GM12878 (cell line): ENCODE measurements around the gene DAPK2. TPM values are rescaled to one million over a fixed set of nuclear protein-coding genes. Genes with fewer than 3 reads are reported as not detected.
A peak's percentile ranks its signal among the peaks of the same experiment; 100 is the strongest.

Experiments
- ATAC-seq: fragments of 200-7000 bp; cut with Tn5 transposase; 3 replicates; pipeline ENCODE4 v1.9.1; 2020; ENCODE audit warnings: mild to moderate bottlenecking, moderate library complexity
- BruUV-seq: library from RNA; stranded (reverse); fragments of 400-500 nt; replicated peaks from 2 replicates; lab custom pipeline; 2021; lab: Mats Ljungman, UMichigan
- CTCF ChIA-PET: fragments of 300-600 bp; sonication (Branson Sonifier 250); formaldehyde crosslinking; extraction: SDS; loops from one replicate; lab custom pipeline; 2021; ENCODE audit warnings: inconsistent platforms; lab: Yijun Ruan, JAX
- POLR2A ChIA-PET: fragments of 350-600 bp; formaldehyde crosslinking; extraction: SDS; loops from one replicate; lab custom pipeline; 2021; ENCODE audit warnings: inconsistent platforms; lab: Charles Lee
- RAD21 ChIA-PET: fragments of 300-600 bp; sonication (Branson Sonifier 250); formaldehyde crosslinking; loops from one replicate; lab custom pipeline; 2023; ENCODE audit warnings: antibody characterized with exemption; ENCODE audit not compliant: unreplicated experiment; lab: Charles Lee
- SMC1A ChIA-PET: fragments of 300-600 bp; sonication (Branson Sonifier 250); formaldehyde crosslinking; loops from one replicate; lab custom pipeline; 2023; ENCODE audit not compliant: unreplicated experiment, uncharacterized antibody; lab: Charles Lee
- DNase-seq: peaks from one replicate; pipeline ENCODE4 v3.0.0-alpha.2; 2011; ENCODE audit warnings: low read depth, low spot score
- FAIRE-seq: peaks from 3 replicates; lab custom pipeline; 2011; peaks lifted over from hg19 to GRCh38; lab: Jason Lieb, UNC
- H2AFZ ChIP-seq: 2 replicates; pipeline ENCODE4 v1.6.0; 2011; ENCODE audit warnings: low read depth, low read length, control low read depth; ENCODE audit not compliant: control insufficient read depth
- H3K27ac ChIP-seq: 2 replicates; pipeline ENCODE4 v1.5.1; 2011; ENCODE audit warnings: control low read depth; ENCODE audit not compliant: control insufficient read depth, insufficient read depth
- H3K27me3 ChIP-seq, 2 experiments: replicated peaks in 1 of 2; 2 replicates each; pipeline versions ENCODE4 v1.6.0 to v1.6.1; 2011; ENCODE audit warnings: low read length in 1 of 2; ENCODE audit not compliant: control insufficient read depth in 2 of 2, insufficient read depth in 2 of 2
- H3K36me3 ChIP-seq, 2 experiments: 2 replicates each; pipeline ENCODE4 v1.5.1; 2011; ENCODE audit warnings: low read length in 1 of 2; ENCODE audit not compliant: control insufficient read depth in 2 of 2, insufficient read depth in 2 of 2
- H3K4me1 ChIP-seq: 2 replicates; pipeline ENCODE4 v1.6.1; 2011; ENCODE audit warnings: mild to moderate bottlenecking, low read length, moderate library complexity, mixed read lengths; ENCODE audit not compliant: control insufficient read depth, insufficient read depth
- H3K4me2 ChIP-seq: 2 replicates; pipeline ENCODE4 v1.6.0; 2011; ENCODE audit warnings: control low read depth; ENCODE audit not compliant: control insufficient read depth, insufficient read depth
- H3K4me3 ChIP-seq: fragments of 200-600 bp; sonication (generic); 2 replicates; pipeline ENCODE4 v1.5.1; 2016
- H3K79me2 ChIP-seq: 2 replicates; pipeline ENCODE4 v1.6.0; 2011; ENCODE audit warnings: low read length; ENCODE audit not compliant: control insufficient read depth, insufficient read depth
- H3K9ac ChIP-seq: 2 replicates; pipeline ENCODE4 v1.8.0; 2011; ENCODE audit warnings: low read length, control low read depth, mixed read lengths; ENCODE audit not compliant: control insufficient read depth, insufficient read depth
- H3K9me3 ChIP-seq: replicated peaks from 3 replicates; pipeline ENCODE4 v1.5.1; 2011; ENCODE audit warnings: mild to moderate bottlenecking, low read length; ENCODE audit not compliant: control insufficient read depth, insufficient read depth
- H4K20me1 ChIP-seq: 2 replicates; pipeline ENCODE4 v1.6.0; 2011; ENCODE audit not compliant: control insufficient read depth, insufficient read depth
- ATF7 ChIP-seq: fragments of 450-650 bp; IDR thresholded peaks from 2 replicates; pipeline ENCODE4 v1.6.1; 2016; ENCODE audit warnings: low read depth, mild to moderate bottlenecking
- CBX5 ChIP-seq: sonication (generic); IDR thresholded peaks from 2 replicates; pipeline ENCODE4 v1.6.1; 2016; ENCODE audit warnings: low read depth, moderate library complexity, mild to moderate bottlenecking, inconsistent platforms
- ELK1 ChIP-seq: IDR thresholded peaks from 2 replicates; pipeline ENCODE4 v1.6.1; 2012; ENCODE audit warnings: low read depth, low read length, improper control_type of control experiment
- KDM1A ChIP-seq: fragments of 200-600 bp; sonication (generic); IDR thresholded peaks from 2 replicates; pipeline ENCODE4 v1.6.1; 2016; ENCODE audit warnings: borderline replicate concordance
- NFYA ChIP-seq: IDR thresholded peaks from 2 replicates; pipeline ENCODE4 v1.6.1; 2011; ENCODE audit warnings: low read depth, mild to moderate bottlenecking, low read length, improper control_type of control experiment, borderline replicate concordance
- PAX5 ChIP-seq: IDR thresholded peaks from 2 replicates; pipeline ENCODE4 v1.6.1; 2011; ENCODE audit warnings: low read depth, low read length, borderline replicate concordance
- POLR2AphosphoS2 ChIP-seq: IDR thresholded peaks from 2 replicates; pipeline ENCODE4 v1.6.1; 2011; ENCODE audit warnings: low read depth, mild to moderate bottlenecking, low read length, improper control_type of control experiment, moderate library complexity
- SMC3 ChIP-seq: IDR thresholded peaks from 2 replicates; pipeline ENCODE4 v1.6.1; 2011; ENCODE audit warnings: low read length, improper control_type of control experiment, borderline replicate concordance
- SREBF2 ChIP-seq: IDR thresholded peaks from 2 replicates; pipeline ENCODE4 v1.6.1; 2012; ENCODE audit warnings: mild to moderate bottlenecking, low read length
- STAT1 ChIP-seq: fragments of 450-650 bp; conservative IDR thresholded peaks from 2 replicates; pipeline ENCODE4 v1.6.1; 2014; ENCODE audit warnings: antibody characterized with exemption, mild to moderate bottlenecking
- YBX1 ChIP-seq: fragments of 450-650 bp; IDR thresholded peaks from 2 replicates; pipeline ENCODE4 v1.6.1; 2016; ENCODE audit warnings: antibody characterized with exemption
- WGBS: methylation state at CpG from one replicate; pipeline ENCODE4 v1.1.6; 2016; ENCODE audit warnings: low lambda C conversion rate; ENCODE audit not compliant: insufficient replicate concordance, insufficient coverage; ENCODE audit errors: missing lambda C conversion rate; 5-methylcytosine and 5-hydroxymethylcytosine counted together
- in situ Hi-C: fragments of 300-500 bp; cut with MboI; formaldehyde crosslinking; loops from 9 replicates; pipeline ENCODE4 v1.14.3; 2018; ENCODE audit warnings: mixed read lengths
- intact Hi-C: fragments of 100-400 bp; cut with micrococcal nuclease; formaldehyde crosslinking; loops from one replicate; pipeline ENCODE4 v1.14.2; 2022; ENCODE audit not compliant: unreplicated experiment
- polyA plus RNA-seq, 11 experiments: library from polyadenylated mRNA; depleted of rRNA in 4 of 11; unstranded in 6 of 11; stranded (reverse) in 5 of 11; fragments of >200 nt; fragmentation: Nextera tagmentation in 4 of 11; fragmentation: Illumina TruSeq in 1 of 11; extraction: Ambion mirVana in 4 of 11; extraction: Trizol in 1 of 11; gene quantifications; 1 replicate in 1 of 11; 2 replicates in 10 of 11; pipeline versions ENCODE4 v1.2.1 to v1.2.3, GENCODE V29; 2011 to 2016; ENCODE audit warnings: inconsistent platforms in 2 of 11, missing spikeins in 2 of 11, low read depth in 1 of 11
- total RNA-seq, 4 experiments: library from RNA; depleted of rRNA in 3 of 4; stranded (reverse); fragments of >200 nt in 3 of 4; fragmentation: Illumina TruSeq in 1 of 4; extraction: Trizol in 1 of 4; gene quantifications; 2 replicates each; pipeline versions ENCODE4 v1.2.1 to v1.2.3, GENCODE V29; 2013 to 2021
- TF ChIP-seq, protein P1 (sequence below): IDR thresholded peaks from 2 replicates; pipeline ENCODE4 v1.6.1; 2011; ENCODE audit warnings: mild to moderate bottlenecking, low read depth, low read length, moderate library complexity; ENCODE audit not compliant: insufficient replicate concordance

DAPK2 gene
- total and polyA plus RNA-seq, 10 of the 15 experiments (the other 5 are each of a cell fraction or from before 2014, with no cell fraction given) = 0.69 to 8.4 (median 4.1) TPM

DNA sequence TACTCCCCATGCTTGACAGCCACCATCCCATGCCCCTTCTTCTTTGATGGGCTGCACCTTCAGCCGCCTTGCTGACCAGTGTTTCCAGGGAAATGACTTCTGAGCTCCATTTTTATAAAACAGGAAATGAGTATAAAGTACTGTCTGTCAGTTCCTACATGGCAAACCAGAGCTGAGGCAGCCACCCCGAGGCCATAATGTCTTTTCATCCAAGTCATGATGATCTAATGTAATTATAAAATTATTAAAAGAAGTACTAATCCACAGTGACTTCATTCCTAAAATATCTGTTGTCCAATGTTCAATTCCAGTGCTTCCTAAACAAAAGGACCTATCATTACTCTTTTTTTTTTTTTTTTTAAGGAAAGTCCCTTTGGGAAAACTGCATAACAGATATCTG, 137.3 kb downstream of the DAPK2 start:
- SMC1A ChIA-PET = interaction anchor here (0.7 to 3.1 kb wide), 6 partner anchors 11 to 159 kb away, joined by 3 to 10 read pairs (median 4); no protein-coding TSS in a partner anchor
- no peak for FAIRE-seq

GRCh38 chr15:63908281-63908680, 138.0 kb downstream of the DAPK2 start:
- no peaks in the 10 kb centered on the region for H3K9me3 ChIP-seq
- no peak for FAIRE-seq
- ChIA-PET RAD21 (interaction anchor here (0.5 to 1.1 kb wide), 2 partner anchors 12 to 638 kb away, joined by 3 read pairs; no protein-coding TSS in a partner anchor), POLR2A (interaction anchor here (0.7 kb wide), 1 partner anchor 11 kb away, joined by 3 read pairs; no protein-coding TSS in a partner anchor), SMC1A (interaction anchor here (1.3 to 3.1 kb wide), 3 partner anchors 10 to 14 kb away, joined by 3 to 10 read pairs (median 9); no protein-coding TSS in a partner anchor), CTCF (interaction anchor here (1.7 kb wide), 1 partner anchor 11 kb away, joined by 5 read pairs; no protein-coding TSS in a partner anchor)
- WGBS = 81% methylated on average over 7 of the region's 7 CpGs
- no peaks in the 10 kb centered on the region for H3K79me2 ChIP-seq
- no TSS peak for BruUV-seq
- TF ChIP-seq CBX5 = no peak
- TF ChIP-seq, protein P1, sequence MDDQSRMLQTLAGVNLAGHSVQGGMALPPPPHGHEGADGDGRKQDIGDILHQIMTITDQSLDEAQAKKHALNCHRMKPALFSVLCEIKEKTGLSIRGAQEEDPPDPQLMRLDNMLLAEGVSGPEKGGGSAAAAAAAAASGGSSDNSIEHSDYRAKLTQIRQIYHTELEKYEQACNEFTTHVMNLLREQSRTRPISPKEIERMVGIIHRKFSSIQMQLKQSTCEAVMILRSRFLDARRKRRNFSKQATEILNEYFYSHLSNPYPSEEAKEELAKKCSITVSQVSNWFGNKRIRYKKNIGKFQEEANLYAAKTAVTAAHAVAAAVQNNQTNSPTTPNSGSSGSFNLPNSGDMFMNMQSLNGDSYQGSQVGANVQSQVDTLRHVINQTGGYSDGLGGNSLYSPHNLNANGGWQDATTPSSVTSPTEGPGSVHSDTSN = no peak
- TF ChIP-seq SREBF2 = no peak
- no peak for TF ChIP-seq YBX1
- no peak for TF ChIP-seq NFYA
- TF ChIP-seq KDM1A = no peak
- no peak for TF ChIP-seq STAT1
- no peak overlapping the region for H3K4me2 ChIP-seq
- peaks cover 17% of the 10 kb centered on the region for H3K4me1 ChIP-seq
- no peak overlapping the region for H2AFZ ChIP-seq
- H3K4me3 ChIP-seq = no peak overlapping the region
- H3K27ac ChIP-seq = no peak overlapping the region
- in situ Hi-C loops = no loop called here
- ATAC-seq = no peak
- intact Hi-C loops = no loop called here
- H3K27me3 ChIP-seq = no peaks in the 10 kb centered on the region
- H3K9ac ChIP-seq = no peak overlapping the region; the same call in 1 of the 2 replicates
- no peaks in the 10 kb centered on the region for H4K20me1 ChIP-seq
- no peaks in the 10 kb centered on the region for H3K36me3 ChIP-seq
- DNase-seq = no peak

More for the DNA sequence above, 137.3 kb downstream of the DAPK2 start:
- WGBS = 82% methylated on average over 2 of the region's 2 CpGs
- Histone ChIP-seq H3K27me3 (no peaks in the 10 kb centered on the region), H3K9ac (no peak overlapping the region), H3K4me2 (no peak overlapping the region), H3K79me2 (no peaks in the 10 kb centered on the region), H3K27ac (no peak overlapping the region), H2AFZ (no peak overlapping the region), H3K4me3 (no peak overlapping the region), H4K20me1 (no peaks in the 10 kb centered on the region), H3K9me3 (no peaks in the 10 kb centered on the region), H3K4me1 (peaks cover 17% of the 10 kb centered on the region), H3K36me3 (no peaks in the 10 kb centered on the region)
- DNase-seq (no peak), ATAC-seq (no peak)
- BruUV-seq = TSS peak; percentile 33
- ChIA-PET RAD21 (interaction anchor here (0.5 kb wide), 1 partner anchor 637 kb away, joined by 3 read pairs; no protein-coding TSS in a partner anchor), CTCF (interaction anchor here (0.6 to 1.7 kb wide), 2 partner anchors 10 to 90 kb away, joined by 4 to 5 read pairs; no protein-coding TSS in a partner anchor), POLR2A (interaction anchor here (0.7 kb wide), 1 partner anchor 11 kb away, joined by 3 read pairs; no protein-coding TSS in a partner anchor)
- intact Hi-C loops (no loop called here), in situ Hi-C loops (no loop called here)
- no peak for TF ChIP-seq ELK1
- TF ChIP-seq SMC3 = no peak
- TF ChIP-seq PAX5 = no peak
- no peak for TF ChIP-seq ATF7
- TF ChIP-seq POLR2AphosphoS2 = no peak
